ENCODE measurements around the gene CTXN2. TPM values are rescaled to one million over a fixed set of nuclear protein-coding genes. Genes with fewer than 3 reads are reported as not detected.

CTXN2 gene
- total and polyA plus RNA-seq, 9 of the 15 experiments (the other 6 are each of a cell fraction or from before 2014, with no cell fraction given), result not detected

DNA sequence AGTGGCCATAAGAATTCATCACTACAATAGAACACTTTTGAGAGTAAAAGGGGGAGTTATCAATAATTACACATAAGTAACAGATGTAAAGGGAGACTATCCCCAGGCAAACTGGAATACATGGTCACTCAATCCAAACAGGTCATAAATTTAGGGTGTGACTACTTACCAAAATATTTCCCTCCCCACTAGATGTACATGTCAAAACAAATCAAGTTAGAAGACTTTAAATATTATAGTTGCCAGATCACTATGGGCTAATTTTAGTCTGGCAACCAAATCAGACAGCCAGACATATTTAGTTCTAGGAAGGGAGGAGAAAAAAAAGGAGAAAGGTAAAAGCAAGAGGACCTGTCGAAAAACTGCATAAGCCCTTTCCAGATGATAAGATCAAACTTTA lies 47.6 kb upstream of the CTXN2 start:
- no peak for DNase-seq (ENCODE audit: extremely low read depth in 1 of 4, low spot score in 3 of 4)
- no TSS peak for BruUV-seq (replicated peaks)
- Histone ChIP-seq H3K9ac (ENCODE audit: insufficient read depth in 1 of 2, low read depth in 2 of 2, low read length in 2 of 2) (no peak overlapping the region), H4K20me1 (replicated peaks; ENCODE audit: control insufficient read depth, insufficient read depth, low read length) (no peaks in the 10 kb centered on the region), H3K9me1 (ENCODE audit: control insufficient read depth, insufficient read depth, low read length) (no peaks in the 10 kb centered on the region), H3K4me1 (replicated peaks in 1 of 2; ENCODE audit: control insufficient read depth in 2 of 2, insufficient read depth in 2 of 2, low read length in 2 of 2) (no peaks in the 10 kb centered on the region), H3K4me2 (ENCODE audit: insufficient read depth, low read length) (no peak overlapping the region), H3K36me3 (ENCODE audit: control insufficient read depth, insufficient read depth, low read length) (no peaks in the 10 kb centered on the region), H3K27ac (ENCODE audit: extremely low read depth, low read depth, low read length) (no peak overlapping the region), H3K4me3 (no peak overlapping the region), H3K9me3 (replicated peaks; ENCODE audit: control insufficient read depth, insufficient read depth, low read depth, low read length) (no peaks in the 10 kb centered on the region), H3K27me3 (ENCODE audit: control insufficient read depth in 2 of 2, insufficient read depth in 2 of 2, low read length in 2 of 2) (no peaks in the 10 kb centered on the region), H3K79me2 (ENCODE audit: control insufficient read depth, insufficient read depth, low read length) (no peaks in the 10 kb centered on the region), H2AFZ (ENCODE audit: low read depth, low read length) (no peak overlapping the region)
- no peak for FAIRE-seq
- in situ Hi-C loops (cut with MboI), result no loop called here
- no peak for TF ChIP-seq COPS2 (conservative IDR thresholded peaks at IDR 0.05)
- no peak for TF ChIP-seq NFIX (CRISPR knock-in tag; IDR thresholded peaks at IDR 0.05; ENCODE audit: low read depth)
- TF ChIP-seq, protein P1, sequence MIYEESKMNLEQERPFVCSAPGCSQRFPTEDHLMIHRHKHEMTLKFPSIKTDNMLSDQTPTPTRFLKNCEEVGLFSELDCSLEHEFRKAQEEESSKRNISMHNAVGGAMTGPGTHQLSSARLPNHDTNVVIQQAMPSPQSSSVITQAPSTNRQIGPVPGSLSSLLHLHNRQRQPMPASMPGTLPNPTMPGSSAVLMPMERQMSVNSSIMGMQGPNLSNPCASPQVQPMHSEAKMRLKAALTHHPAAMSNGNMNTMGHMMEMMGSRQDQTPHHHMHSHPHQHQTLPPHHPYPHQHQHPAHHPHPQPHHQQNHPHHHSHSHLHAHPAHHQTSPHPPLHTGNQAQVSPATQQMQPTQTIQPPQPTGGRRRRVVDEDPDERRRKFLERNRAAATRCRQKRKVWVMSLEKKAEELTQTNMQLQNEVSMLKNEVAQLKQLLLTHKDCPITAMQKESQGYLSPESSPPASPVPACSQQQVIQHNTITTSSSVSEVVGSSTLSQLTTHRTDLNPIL (CRISPR knock-in tag; IDR thresholded peaks at IDR 0.05), result no peak
- intact Hi-C loops (cut with micrococcal nuclease), result no loop called here
- no peak for ATAC-seq
- CTCF ChIA-PET (ENCODE audit: low intra/inter-chr PET ratio), result no interaction called here
- POLR2A ChIA-PET, result no interaction called here
- WGBS (ENCODE audit: insufficient coverage, low coverage, missing lambda C conversion rate), result 0% methylated on average over 1 of the region's 1 CpG

DNA sequence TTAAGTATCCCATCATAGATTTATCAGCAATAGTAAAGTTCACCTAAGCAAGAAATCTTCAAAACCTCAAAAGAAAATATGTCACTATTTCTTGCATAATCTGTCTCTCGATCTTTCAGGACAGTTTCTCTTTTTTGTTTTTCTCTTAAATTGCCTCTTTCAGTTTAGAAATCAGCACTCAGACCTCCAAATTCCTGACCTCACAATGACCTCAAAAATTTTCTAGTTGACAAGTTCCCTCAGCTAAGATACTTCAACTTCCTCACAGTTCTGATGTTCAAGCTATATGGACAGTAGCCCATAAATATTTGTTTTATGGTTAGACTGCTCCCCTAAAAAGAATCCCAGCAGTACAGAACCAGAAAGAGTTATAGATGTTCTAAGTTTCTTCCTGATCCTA lies 46.6 kb upstream of the CTXN2 start:
- DNase-seq (ENCODE audit: extremely low read depth in 1 of 4, low spot score in 3 of 4) (no peak), ATAC-seq (no peak), FAIRE-seq (no peak)
- no peaks in the 10 kb centered on the region for H3K4me1 ChIP-seq (replicated peaks in 1 of 2; ENCODE audit: control insufficient read depth in 2 of 2, insufficient read depth in 2 of 2, low read length in 2 of 2)
- intact Hi-C loops (cut with micrococcal nuclease) (no loop called here), in situ Hi-C loops (cut with MboI) (no loop called here)
- no peaks in the 10 kb centered on the region for H4K20me1 ChIP-seq (replicated peaks; ENCODE audit: control insufficient read depth, insufficient read depth, low read length)
- ChIA-PET POLR2A (no interaction called here), CTCF (ENCODE audit: low intra/inter-chr PET ratio) (no interaction called here)
- no peaks in the 10 kb centered on the region for H3K27me3 ChIP-seq (ENCODE audit: control insufficient read depth in 2 of 2, insufficient read depth in 2 of 2, low read length in 2 of 2)
- no peak overlapping the region for H3K4me3 ChIP-seq
- no peaks in the 10 kb centered on the region for H3K79me2 ChIP-seq (ENCODE audit: control insufficient read depth, insufficient read depth, low read length)
- H3K27ac ChIP-seq (ENCODE audit: extremely low read depth, low read depth, low read length), result no peak overlapping the region
- 0% methylated on average over 1 of the region's 1 CpG for WGBS (ENCODE audit: insufficient coverage, low coverage, missing lambda C conversion rate)
- no peaks in the 10 kb centered on the region for H3K9me3 ChIP-seq (replicated peaks; ENCODE audit: control insufficient read depth, insufficient read depth, low read depth, low read length)
- H3K9me1 ChIP-seq (ENCODE audit: control insufficient read depth, insufficient read depth, low read length), result no peaks in the 10 kb centered on the region
- no peak overlapping the region for H3K9ac ChIP-seq (ENCODE audit: insufficient read depth in 1 of 2, low read depth in 2 of 2, low read length in 2 of 2)
- no TSS peak for BruUV-seq (replicated peaks)
- H2AFZ ChIP-seq (ENCODE audit: low read depth, low read length), result no peak overlapping the region
- H3K36me3 ChIP-seq (ENCODE audit: control insufficient read depth, insufficient read depth, low read length), result no peaks in the 10 kb centered on the region
- H3K4me2 ChIP-seq (ENCODE audit: insufficient read depth, low read length), result no peak overlapping the region
- TF ChIP-seq MECOM (CRISPR knock-in tag; IDR thresholded peaks at IDR 0.05) (no peak), SMC3 (conservative IDR thresholded peaks at IDR 0.05; ENCODE audit: insufficient read depth, low read depth, low read length) (no peak), STAT5B (CRISPR knock-in tag; IDR thresholded peaks at IDR 0.05) (no peak), ZFP30 (CRISPR knock-in tag; IDR thresholded peaks at IDR 0.05; ENCODE audit: borderline replicate concordance) (no peak), HDAC2 (IDR thresholded peaks at IDR 0.05) (no peak), MAFK (IDR thresholded peaks at IDR 0.05; ENCODE audit: low read length) (no peak), SMARCA4 (IDR thresholded peaks at IDR 0.05) (no peak), HNRNPH1 (optimal IDR thresholded peaks at IDR 0.05; ENCODE audit: low read depth, low read length) (no peak), TEAD1 (CRISPR knock-in tag; IDR thresholded peaks at IDR 0.05) (no peak), FOXJ3 (CRISPR knock-in tag; IDR thresholded peaks at IDR 0.05) (no peak), RBM14 (IDR thresholded peaks at IDR 0.05; ENCODE audit: borderline replicate concordance, insufficient read depth, low read depth, low read length) (no peak)
- TF ChIP-seq, protein P2, sequence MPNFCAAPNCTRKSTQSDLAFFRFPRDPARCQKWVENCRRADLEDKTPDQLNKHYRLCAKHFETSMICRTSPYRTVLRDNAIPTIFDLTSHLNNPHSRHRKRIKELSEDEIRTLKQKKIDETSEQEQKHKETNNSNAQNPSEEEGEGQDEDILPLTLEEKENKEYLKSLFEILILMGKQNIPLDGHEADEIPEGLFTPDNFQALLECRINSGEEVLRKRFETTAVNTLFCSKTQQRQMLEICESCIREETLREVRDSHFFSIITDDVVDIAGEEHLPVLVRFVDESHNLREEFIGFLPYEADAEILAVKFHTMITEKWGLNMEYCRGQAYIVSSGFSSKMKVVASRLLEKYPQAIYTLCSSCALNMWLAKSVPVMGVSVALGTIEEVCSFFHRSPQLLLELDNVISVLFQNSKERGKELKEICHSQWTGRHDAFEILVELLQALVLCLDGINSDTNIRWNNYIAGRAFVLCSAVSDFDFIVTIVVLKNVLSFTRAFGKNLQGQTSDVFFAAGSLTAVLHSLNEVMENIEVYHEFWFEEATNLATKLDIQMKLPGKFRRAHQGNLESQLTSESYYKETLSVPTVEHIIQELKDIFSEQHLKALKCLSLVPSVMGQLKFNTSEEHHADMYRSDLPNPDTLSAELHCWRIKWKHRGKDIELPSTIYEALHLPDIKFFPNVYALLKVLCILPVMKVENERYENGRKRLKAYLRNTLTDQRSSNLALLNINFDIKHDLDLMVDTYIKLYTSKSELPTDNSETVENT (CRISPR knock-in tag; IDR thresholded peaks at IDR 0.05), result no peak

All from K562 (cell line).